Activated T-cell treated with anti-CD3 and anti-CD28 coated beads for 1 hour (primary cell): ENCODE measurements around the gene SLC25A47.
"Not testable (repeated sequence)": the region's sequence is repeated elsewhere in the genome, so short reads cannot be mapped to it uniquely, and the experiment has no call there.

Experiments used
- DNase-seq: peaks from one replicate; pipeline ENCODE4 v3.0.0-alpha.2; 2020; ENCODE audit warnings: low read depth

Gene SLC25A47

DNA sequence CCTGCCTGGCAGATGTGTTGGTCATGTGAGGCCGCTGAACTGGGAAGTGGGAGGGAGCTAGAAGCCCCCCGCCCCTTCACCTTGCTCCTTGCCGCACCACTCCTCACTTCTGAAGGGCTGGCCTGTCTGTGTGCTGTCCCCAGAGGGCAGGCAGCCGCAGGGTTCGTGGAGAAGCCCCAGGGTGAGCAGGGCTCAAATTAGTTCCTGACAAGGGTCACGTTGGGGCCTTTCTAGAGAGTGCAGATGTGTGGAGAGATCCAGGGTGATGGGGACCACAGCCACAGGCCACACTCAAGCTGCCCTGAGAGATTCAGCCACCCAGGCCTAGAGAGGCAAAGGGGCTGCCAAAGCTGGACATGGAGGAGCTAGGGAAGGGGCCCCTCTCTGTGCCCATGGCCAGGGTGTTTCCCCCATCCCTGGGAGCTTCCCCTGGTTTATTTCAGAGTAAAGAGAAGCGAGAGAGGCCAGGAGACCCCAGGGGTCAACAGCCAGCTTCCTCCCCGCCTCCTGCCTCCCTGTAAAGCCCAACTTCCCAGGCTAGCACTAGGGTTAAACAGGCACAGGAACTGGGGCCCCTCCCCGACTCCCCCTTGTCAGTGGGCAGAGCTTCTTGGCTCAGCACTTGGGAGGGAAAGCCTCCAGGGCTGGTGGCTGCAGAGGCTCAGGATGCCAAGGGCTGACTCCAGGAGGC is 33.1 kb upstream of the SLC25A47 start:
- DNase-seq, result no peak

DNA sequence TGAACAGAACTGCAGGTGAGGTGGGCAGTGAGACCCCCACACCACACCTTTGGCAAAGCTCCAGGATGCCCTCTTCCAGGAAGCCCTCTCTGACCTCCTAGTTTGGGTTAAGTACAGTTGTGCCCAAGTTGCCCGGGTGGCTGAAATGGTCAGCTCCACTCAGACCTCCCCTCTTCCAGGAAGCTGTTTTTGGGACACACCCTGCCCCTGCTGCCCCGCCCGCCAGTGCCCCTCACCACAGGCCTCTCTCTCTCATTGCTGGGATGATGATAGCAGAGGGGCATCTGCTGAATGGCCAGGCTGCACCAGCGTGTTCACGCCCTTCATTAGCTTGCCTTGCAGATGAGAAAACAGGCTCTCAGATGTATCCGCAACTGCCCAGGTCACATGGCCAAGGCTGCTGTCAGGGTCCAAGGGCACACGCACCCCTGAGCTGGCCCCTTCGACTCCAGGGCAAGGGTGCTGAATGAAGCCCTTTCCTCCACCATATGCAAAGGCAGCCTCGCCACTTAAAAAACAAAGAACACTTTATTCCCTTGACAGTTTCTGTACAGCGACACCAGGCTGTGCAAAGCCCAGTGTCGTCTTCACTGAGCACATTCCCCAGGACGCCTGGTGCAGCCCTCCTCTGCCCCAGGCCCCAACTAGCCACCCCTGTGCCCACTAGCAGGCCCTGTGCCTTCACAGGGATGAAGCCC is 32.4 kb upstream of the SLC25A47 start:
- DNase-seq, result no peak

DNA sequence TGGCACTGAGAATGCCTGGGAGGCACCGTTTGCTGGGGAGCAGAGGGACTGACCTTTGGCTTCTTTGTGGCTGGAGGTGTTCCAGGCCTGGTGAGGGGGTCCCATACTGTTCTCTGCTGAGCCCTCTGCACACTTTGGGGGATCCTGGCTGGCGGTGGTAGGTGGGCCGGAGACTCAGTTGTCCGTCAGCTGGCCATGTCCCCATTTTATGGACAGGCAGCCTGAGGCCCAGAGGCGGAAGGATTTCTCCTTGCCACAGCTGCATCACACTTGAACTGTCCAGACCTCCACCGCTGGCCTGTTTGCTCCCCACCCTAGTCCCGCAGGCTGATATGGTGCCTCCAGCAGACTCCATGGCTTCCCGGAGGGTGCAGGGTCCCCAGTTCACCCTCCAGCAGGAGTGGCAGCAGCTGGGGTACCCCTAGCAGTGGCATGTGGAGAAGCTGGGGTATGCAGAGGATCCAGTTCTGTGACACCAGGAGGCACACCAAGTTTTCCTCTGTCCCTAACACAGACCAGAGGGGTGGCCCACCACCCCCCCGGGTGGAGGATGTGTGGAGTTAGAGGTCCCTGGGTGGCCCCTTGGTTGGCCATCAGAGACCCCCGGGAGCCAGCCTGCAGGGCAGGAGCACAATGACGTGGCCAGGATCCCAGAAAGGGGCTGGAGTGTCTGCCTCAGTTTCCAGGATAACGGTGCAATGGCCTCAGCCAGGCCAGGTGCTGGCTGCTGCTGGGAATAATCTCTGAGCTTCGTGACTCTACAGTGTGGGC is 31.6 kb upstream of the SLC25A47 start:
- no peak for DNase-seq

DNA sequence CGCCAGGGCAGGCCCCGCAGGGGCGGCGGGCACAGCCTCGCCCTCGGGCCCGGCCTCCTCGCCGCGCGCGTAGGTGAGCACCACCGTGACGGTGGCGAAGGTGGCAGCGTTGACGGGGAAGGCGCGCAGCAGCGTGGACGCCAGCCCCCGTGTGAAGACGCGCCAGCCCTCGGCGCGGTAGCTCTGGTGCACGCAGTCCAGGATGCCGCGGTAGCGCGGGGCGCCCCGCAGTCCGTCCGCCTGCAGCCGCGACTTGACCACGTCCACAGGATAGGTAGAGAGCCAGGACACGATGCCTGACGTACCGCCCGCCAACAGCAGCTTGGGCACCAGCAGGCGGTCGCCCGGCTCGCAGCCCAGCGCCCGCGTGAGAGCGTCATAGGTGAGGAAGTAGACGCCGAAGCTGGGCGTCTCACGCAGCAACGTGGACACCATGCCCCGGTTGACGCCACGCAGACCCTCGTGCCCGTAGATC is 30.8 kb upstream of the SLC25A47 start:
- DNase-seq, result no peak

DNA sequence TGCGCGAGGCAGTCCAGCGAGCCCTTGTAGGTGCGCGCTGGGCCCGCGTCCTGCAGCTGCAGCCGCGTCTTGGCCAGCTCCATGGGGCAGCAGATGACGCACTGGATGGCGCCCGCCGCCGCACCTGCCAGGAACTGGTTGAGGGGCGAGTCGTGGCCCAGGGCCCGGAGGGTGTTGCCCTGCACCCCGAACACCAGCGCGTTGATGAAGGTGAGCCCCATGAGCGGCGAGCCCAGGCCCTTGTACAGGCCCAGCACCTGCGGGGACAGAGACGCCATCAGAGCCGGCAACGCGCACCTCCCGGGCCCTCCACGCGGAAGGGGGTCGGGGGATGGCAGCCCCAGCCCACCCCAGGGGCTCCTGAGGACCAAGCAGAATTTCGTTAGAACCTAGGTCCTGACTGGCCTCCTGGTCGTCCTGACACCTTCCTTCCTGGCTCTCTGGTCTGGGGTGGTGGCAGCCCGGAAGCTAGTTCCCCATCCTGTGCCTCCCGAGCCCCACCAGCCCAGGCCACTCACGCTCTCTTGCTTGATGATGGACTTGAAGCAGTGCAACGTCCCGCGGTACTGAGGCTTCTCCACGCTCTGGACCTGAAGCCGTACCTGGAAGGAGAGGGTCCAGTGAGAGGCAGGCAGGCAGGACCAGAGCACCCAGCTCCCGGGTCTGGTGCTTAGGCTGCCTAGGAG is 30.2 kb upstream of the SLC25A47 start:
- DNase-seq, result no peak

DNA sequence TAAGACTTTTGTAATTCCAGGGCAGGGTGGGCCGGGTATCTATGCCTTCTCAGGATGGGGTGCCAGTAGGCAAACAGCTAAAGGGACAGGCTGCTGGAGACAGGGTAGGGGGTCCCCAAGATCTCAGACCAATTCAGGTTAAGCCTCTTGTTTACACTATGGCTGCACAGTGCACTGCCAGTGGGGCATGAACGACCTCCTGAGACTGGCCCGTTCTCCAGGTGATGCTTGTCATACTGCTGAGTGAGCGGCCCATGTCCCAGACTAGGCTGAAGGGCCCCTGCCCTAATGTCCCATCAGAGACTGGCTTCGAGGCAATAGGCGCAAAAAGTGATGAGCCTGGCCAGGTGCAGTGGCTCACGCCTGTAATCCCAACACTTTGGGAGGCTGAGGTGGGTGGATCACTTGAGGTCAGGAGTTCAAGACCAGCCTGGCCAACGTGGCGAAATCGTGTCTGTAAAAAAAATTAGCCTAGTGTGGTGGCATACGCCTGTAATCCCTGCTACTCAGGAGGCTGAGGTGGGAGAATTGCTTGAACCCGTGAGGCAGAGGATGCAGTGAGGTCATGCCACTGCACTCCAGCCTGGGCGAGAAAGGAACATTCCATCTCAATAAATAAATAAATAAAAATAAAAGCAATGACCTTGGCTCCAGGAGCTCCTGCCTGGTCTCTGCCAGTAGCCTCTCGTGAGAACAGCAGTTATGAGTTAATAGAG is 29.5 kb upstream of the SLC25A47 start:
- DNase-seq, result no peak

DNA sequence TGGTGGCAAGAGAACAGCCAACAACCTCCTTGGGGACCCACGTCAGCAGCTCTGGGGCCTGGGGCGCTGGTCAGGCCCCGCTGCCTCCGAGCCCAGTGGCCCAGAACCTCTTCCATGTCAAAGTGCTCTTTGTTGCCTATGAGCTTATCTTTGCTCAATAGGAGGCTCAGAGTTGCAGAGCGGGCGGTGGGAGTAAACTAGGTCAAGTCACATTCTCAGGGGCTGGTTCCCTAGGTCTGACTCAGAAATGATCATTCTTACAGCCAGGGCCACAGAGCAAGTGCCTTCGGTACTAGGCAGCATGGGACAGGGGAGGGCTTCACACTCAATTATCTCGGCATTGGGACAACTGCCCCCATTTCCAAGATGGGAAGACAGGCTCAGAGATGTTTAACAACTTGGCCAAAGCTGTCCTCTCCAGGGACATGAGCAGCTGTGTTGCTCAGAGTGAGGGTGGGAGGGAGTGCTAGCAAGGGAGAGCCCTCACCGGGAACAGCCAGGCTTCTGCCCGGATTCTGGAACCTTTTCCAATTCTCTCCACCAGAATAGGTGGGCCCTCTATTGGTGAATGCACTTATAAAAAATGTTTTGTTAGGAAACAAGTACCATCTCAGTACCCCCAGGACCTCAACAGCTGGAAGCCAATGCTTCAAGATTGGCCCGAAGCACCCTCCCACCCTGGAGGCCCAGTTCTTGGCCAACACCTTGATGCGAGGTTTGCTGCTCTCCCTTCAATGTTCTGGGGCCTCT is 28.8 kb upstream of the SLC25A47 start:
- DNase-seq, result no peak

DNA sequence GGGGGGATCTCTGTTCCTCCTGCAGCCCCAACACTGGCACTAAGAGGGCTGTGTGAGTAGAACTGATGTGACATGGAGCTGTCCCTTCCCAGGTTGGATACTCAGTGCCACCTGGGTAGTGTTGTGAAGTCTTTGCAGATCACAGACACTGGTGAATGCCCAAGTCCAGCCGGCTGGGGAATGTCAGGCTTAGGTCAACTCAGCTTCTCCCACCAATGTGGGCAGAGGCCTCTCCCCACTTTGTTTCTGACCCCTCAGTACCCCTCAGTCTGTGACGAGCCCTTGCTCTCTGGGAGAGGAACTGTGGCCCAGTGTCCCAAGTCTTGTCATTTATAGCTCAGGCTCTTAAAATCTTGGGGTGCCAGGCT is 28.2 kb upstream of the SLC25A47 start:
- DNase-seq, result no peak

DNA sequence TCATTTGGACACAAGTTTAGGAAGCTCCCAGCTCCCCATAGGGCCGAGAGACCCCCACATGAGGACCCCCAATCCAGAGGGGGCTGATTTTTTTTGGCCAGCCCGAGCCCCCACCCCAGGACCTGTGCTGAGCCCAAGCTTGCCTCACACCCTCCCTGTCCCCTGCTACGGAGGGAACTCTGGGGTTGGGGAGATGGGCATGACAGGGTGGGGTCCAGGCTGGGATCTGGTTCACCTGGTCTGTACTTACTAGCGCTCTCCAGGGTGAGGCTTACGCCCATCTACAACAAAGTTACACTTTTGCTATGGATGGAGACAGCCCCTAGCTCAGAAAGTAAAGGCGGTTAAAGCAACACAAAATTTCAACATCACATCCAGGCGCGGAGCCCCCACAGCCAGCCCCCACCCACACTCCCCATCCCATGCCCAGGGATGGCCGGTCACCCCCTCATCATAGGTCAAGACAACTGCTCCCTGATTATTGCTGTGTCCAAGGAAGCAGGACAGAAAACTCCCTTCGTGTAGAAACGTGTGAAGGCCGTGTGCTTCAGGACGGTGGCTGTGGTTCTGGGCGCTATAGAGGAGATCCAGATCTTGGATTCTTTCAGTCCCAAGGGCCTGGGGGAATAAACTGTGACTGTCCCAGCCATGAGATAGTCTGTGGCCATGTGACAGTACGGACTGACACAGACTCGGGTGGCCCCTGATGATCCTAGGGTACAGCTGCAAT is 27.6 kb upstream of the SLC25A47 start:
- DNase-seq, result no peak

DNA sequence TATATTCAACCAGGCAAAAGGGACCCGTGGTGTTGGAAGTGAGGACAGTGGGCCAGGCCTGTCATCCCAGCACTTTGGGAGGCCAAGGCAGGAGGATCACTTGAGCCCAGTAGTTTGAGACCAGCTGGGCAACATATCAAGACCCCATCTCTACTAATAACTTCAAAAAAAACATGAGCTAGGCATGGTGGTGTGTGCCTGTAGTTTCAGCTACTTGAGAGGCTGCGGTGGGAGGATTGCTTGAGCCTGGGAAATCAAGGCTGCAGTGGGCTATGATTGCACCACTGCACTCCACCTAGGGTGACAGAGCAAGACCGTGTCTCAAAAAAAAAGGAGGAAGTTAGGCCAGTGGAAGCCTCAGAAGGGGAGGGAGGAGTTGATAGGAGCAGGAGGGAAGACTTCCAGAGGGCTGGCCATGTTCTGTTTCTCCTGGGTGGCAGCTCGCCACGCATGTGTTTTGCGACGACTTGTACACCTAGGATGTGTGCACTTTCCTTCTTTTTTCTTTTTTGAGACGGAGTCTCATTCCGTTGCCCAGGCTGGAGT is 27.0 kb upstream of the SLC25A47 start:
- DNase-seq, result no peak

DNA sequence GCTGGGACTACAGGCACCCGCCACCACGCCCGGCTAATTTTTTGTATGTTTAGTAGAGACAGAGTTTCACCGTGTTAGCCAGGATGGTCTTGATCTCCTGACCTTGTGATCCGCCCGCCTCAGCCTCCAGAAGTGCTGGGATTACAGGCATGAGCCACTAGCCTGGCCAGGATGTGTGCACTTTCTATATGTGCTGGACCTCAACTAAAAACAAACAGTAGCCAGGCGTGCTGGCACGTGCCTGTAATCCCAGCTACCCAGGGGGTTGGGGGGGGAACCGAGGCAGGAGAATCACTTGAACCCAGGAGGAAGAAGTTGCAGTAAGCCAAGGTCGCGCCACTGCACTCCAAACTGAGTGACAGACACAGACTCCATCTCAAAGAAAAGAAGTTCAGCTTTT is 26.4 kb upstream of the SLC25A47 start:
- DNase-seq, result not testable (repeated sequence)

DNA sequence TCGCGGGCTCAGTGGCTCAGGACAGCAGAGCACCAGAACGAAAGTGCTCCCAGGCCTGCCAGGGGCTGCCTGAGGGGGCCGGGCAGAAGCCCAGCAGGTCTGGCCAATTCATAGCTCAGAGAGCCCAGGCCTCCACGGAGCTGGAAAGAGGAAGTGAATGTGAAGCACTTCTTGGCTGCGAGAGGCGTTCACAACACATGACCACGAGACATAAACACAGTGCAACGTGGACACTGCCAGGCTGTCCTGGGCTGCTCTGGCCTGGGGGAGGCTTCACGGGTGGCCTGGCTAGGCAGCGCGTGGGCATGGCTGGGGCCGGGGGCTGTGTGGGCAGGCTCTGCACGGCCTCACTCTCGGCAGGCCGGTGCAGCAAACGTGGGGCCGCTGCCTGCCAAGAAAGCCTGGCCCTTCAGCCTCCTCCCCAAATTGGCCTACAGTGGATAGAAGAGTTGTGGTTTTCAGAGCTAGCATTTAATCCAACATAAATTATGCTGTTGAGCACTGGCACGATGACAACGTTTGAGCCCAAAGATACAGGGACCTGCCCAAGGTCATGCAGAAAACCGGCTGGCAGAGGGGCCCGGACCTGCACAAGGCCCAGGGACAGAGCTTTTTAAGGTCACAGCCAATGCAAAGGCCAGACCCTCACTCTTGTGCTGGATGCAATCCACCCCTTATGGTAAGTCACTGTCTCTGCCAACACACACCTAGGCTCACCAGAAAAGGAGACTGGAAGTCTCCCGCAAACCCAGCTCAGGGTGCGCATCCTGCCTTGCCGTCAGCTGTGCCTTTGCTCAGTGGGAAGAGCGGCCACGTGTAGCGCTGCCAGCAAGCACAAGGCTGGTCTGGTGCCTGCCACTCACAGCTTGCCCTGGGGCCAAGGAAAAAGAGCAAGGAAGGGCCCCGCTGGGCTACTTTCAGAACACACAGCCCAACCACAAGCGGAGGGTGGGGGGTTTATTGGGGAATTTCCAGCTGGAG is 25.5 kb upstream of the SLC25A47 start:
- no peak for DNase-seq

DNA sequence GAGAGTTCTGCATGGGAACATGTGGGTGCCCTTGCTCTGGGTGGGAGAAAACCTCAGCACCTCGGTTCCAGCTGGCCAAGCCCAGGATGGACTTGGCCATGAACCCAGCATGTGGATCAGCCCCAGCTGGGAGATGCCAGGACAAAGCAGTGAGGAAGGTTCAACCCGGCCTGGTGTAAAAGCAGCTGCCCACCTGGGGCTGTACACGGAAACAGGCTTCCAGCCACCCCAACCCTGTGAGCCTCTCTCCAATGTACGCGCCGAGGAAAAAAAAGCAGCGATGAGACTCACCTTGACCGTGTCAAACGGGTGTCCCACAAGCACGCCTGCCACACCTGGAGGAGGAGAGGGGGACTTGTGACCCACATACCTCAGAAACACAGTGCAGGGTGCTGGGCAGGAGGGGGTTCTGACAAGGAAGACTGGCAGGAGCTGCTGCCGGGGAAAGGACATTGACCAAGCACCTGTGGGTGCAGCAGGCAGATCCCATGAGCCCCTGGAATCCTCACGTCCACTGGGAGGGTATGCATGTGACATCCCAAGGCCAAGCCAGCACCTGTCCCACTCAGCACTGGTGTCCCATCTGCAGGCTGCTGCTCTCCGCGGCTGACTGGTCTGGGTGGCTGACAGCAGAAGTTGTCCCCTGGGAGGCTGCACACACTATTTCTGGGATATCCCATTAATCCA is 24.4 kb upstream of the SLC25A47 start:
- no peak for DNase-seq

DNA sequence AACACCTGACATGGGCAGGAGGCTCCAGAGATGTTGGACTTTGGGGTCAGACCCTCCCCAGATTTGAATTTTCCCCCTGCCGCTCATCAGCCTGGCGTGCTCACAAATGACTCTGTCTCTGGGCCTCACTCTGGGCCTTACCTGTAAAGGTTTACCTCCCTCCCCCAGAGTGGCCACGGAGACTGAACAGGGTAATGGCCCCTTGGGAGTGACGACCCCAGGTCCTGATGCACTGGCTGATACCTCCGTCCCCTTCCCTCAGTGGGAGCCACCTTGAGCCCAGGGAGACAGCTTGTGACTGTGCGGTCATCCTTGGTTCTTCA is 23.9 kb upstream of the SLC25A47 start:
- no peak for DNase-seq

DNA sequence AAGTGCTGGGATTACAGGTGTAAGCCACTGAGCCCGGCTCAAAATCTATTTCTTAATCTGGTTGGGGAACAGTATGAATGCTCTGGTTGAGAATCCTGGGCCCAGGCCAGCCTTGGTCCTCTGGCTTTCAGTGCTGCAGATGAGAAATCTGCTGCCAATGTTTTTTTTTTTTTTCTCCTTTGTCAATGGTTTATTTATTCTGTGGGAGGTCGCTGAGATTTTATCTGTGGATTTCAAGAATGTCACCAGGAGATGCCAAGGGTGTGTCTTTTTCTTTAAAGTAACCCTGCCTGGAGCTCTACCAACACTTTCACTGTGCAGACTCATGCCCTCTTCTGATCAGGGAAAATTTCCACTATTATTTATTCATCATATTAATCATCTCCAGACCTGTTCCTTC is 20.5 kb upstream of the SLC25A47 start:
- no peak for DNase-seq

DNA sequence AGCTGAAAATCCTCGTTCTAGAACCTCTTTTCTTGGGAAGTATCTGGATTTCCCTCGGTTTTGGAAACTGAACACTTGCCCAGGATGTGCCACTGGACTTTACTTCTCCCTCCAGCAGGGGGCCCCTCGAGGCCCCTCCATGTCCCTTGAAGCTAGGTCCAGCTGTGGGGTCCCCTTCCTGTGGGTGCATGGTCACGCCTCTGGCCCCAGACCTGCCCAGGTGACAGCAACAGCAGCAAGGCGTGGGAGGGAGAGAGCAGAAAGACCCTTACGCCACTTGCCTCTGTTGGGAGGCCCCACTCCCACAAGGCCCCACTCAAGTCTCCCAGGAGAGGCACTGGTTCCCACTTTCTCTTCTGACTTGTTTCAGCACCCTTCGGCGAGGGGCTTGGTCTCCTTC is 20.0 kb upstream of the SLC25A47 start:
- no peak for DNase-seq

DNA sequence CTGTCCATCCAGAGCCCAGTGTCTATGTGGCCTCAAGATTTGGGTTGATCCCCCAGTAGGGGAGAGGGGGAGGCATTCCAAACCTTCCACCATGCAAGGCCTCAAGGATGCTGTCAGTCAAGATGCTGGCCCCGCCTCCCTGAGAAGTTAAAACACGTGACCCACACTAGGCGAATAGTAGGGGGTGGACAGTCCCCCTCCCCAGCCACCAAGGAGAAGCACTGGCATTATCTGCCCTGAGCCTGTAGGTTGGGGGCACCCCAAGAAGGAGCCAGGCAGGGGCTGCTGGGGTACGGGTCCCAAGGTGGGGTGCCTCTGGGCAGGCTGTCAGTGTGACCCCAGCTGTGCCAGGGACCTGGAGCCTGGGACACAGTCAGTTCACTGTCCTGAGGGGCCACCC is 19.2 kb upstream of the SLC25A47 start:
- DNase-seq, result no peak

DNA sequence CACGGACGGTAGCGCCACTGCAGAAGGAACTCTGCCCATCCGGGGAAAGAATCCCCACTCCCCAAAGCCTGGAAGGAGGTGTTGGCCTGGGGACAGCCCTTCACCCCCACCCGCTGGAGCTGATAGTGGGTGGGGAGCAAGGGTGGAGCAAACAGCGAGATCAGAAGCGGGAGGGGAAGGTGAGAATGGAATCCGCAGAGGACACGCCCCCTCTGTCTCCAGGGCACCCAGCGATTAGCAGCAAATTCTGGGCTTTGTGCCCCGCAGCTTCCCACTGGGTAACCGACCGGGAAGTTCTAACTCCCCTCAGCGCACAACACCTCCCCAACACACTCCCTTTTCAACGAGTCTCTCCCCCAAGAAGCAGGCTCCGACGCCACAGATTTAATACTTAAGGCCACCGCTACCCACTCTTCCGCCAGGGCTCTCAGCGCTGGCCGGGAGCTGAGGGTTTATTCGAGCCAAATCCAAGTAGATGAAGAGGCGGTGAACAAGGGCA is 18.3 kb upstream of the SLC25A47 start:
- no peak for DNase-seq
